ENCODE data around the gene DISC1. TPM values are rescaled to one million over a fixed set of nuclear protein-coding genes. Genes with fewer than 3 reads are reported as not detected.

DISC1 gene
- 0.99 and 2.8 TPM in 2 replicates for total RNA-seq

DNA sequence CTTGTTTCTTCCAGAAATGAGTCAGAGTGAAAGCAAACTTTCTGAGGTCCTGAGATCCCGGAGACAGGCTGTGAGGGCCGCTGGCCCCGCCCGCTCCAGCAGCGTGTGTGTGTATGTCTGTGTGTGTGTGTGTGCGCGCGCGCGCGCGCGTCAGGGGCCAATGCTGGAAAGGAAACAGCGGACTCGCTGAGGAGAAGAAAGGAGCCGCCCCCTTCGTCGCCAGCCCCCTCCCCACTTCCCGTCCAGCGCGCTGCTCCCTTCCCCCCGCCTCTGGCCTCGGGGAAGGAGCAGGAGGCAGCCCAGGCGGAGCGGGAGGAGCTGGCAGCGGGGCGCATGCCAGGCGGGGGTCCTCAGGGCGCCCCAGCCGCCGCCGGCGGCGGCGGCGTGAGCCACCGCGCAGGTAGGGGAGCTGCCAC, at the start of gene DISC1:
DISC1 (plus strand) TSS at position 256 of the 416 bp plus-strand sequence; CDS start at position 334, 78 bp downstream.

Other genes starting within 250 kb of the DISC1 start
- 21.6 and 24.1 TPM in 2 replicates for gene EGLN1, start 204.5 kb upstream of the DISC1 start, total RNA-seq
- gene TSNAX, start 98.1 kb upstream of the DISC1 start, total RNA-seq: 12.8 and 20.3 TPM in 2 replicates